OCI-LY7 (cell line): ENCODE measurements around the gene DHX38.

Source experiments
- CTCF ChIP-seq: fragments of 200-600 bp; sonication (generic); conservative IDR thresholded peaks from 2 replicates; pipeline ENCODE4 v1.5.1; 2014; ENCODE audit warnings: mild to moderate bottlenecking, antibody characterized with exemption, low read length, moderate library complexity, mixed read lengths
- EZH2phosphoT487 ChIP-seq: fragments of 200-600 bp; sonication (generic); IDR thresholded peaks from 2 replicates; pipeline ENCODE4 v1.6.1; 2018; ENCODE audit warnings: low read depth, borderline replicate concordance, mild to moderate bottlenecking, mixed run types, antibody characterized with exemption, low read length, moderate library complexity, mixed read lengths

GRCh38 chr16:72093448-72094265, at the start of gene DHX38, which contains the start of gene TXNL4B:
- no peak for TF ChIP-seq CTCF
- no peak for TF ChIP-seq EZH2phosphoT487
